Smooth muscle cell (in vitro differentiated cells): ENCODE results near the gene PRND. TPM values are rescaled to one million over a fixed set of nuclear protein-coding genes. Genes with fewer than 3 reads are reported as not detected.

Source experiments
- DNase-seq: peaks from one replicate; lab custom pipeline; 2025; ENCODE audit not compliant: unreplicated experiment; lab: John Stamatoyannopoulos, UW
- H2AFZ ChIP-seq: fragments of 200-600 bp; sonication (generic); 2 replicates; pipeline ENCODE4 v1.6.0; 2016; ENCODE audit warnings: antibody characterized with exemption, low read depth, mild to moderate bottlenecking
- H3F3A ChIP-seq: fragments of 200-600 bp; sonication (generic); 2 replicates; pipeline ENCODE4 v1.6.0; 2017; ENCODE audit warnings: antibody characterized with exemption, low read depth
- H3K27ac ChIP-seq: fragments of 200-600 bp; sonication (generic); 2 replicates; pipeline ENCODE4 v1.5.1; 2016; ENCODE audit warnings: low read depth, mild to moderate bottlenecking
- H3K27me3 ChIP-seq: fragments of 200-600 bp; sonication (generic); 2 replicates; pipeline ENCODE4 v1.6.1; 2016; ENCODE audit warnings: low read depth, mild to moderate bottlenecking
- H3K36me3 ChIP-seq: fragments of 200-600 bp; sonication (generic); 2 replicates; pipeline ENCODE4 v1.5.1; 2016; ENCODE audit warnings: low read depth
- H3K4me1 ChIP-seq: fragments of 200-600 bp; sonication (generic); 2 replicates; pipeline ENCODE4 v1.5.1; 2016; ENCODE audit warnings: low read depth
- H3K4me2 ChIP-seq: fragments of 200-600 bp; sonication (generic); 2 replicates; pipeline ENCODE4 v1.6.0; 2016; ENCODE audit warnings: mild to moderate bottlenecking
- H3K4me3 ChIP-seq: fragments of 200-600 bp; sonication (generic); 2 replicates; pipeline ENCODE4 v1.5.1; 2016; ENCODE audit warnings: mild to moderate bottlenecking
- H3K79me2 ChIP-seq: fragments of 200-600 bp; sonication (generic); 2 replicates; pipeline ENCODE4 v1.6.0; 2016; ENCODE audit warnings: low read depth, mild to moderate bottlenecking
- H3K9ac ChIP-seq: fragments of 200-600 bp; sonication (generic); 2 replicates; pipeline ENCODE4 v1.6.0; 2016; ENCODE audit warnings: low read depth
- H3K9me3 ChIP-seq: fragments of 200-600 bp; sonication (generic); replicated peaks from 2 replicates; pipeline ENCODE4 v1.5.1; 2016; ENCODE audit warnings: low read depth
- H4K20me1 ChIP-seq: fragments of 200-600 bp; sonication (generic); 2 replicates; pipeline ENCODE4 v1.6.0; 2016; ENCODE audit warnings: low read depth
- WGBS: methylation state at CpG from one replicate; pipeline ENCODE4 v1.1.7; 2016; ENCODE audit warnings: low lambda C conversion rate; 5-methylcytosine and 5-hydroxymethylcytosine counted together
- polyA plus RNA-seq: library from polyadenylated mRNA; unstranded; fragments of >200 nt; fragmentation: Nextera tagmentation; extraction: Ambion mirVana; gene quantifications from 2 replicates; pipeline ENCODE4 v1.2.1, GENCODE V29; 2016
- total RNA-seq: library from RNA; depleted of rRNA; stranded (reverse); fragments of >200 nt; gene quantifications from 2 replicates; pipeline ENCODE4 v1.2.3, GENCODE V29; 2014
- TF ChIP-seq, protein P1 (sequence below): fragments of 200-600 bp; sonication (generic); IDR thresholded peaks from 2 replicates; pipeline ENCODE4 v1.5.1; 2017; ENCODE audit warnings: borderline replicate concordance, mild to moderate bottlenecking, antibody characterized with exemption; ENCODE audit not compliant: insufficient read depth, poor library complexity, severe bottlenecking

PRND gene
- total and polyA plus RNA-seq, 2 experiments from 2014 or later = not detected

DNA sequence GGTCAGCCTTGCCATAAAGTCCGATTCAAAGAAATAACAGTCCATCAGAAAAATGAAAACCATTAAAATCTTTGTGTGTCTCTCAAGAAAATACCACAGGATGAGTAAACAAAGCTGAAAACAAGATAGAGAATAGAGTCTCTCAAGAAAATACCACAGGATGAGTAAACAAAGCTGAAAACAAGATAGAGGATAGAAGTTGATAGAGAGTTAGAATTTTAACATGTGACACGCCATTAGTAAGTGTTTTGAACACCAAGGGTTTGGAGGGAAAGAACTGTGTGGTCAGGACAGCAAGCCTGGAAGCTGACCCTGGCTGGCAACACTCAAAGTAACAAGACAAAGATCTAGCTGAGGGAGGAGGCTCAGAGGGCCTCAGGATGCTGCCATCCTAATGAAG is 43.9 kb upstream of the PRND start:
- TF ChIP-seq, protein P1, sequence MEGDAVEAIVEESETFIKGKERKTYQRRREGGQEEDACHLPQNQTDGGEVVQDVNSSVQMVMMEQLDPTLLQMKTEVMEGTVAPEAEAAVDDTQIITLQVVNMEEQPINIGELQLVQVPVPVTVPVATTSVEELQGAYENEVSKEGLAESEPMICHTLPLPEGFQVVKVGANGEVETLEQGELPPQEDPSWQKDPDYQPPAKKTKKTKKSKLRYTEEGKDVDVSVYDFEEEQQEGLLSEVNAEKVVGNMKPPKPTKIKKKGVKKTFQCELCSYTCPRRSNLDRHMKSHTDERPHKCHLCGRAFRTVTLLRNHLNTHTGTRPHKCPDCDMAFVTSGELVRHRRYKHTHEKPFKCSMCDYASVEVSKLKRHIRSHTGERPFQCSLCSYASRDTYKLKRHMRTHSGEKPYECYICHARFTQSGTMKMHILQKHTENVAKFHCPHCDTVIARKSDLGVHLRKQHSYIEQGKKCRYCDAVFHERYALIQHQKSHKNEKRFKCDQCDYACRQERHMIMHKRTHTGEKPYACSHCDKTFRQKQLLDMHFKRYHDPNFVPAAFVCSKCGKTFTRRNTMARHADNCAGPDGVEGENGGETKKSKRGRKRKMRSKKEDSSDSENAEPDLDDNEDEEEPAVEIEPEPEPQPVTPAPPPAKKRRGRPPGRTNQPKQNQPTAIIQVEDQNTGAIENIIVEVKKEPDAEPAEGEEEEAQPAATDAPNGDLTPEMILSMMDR = no peak
- Histone ChIP-seq H3K36me3 (no peaks in the 10 kb centered on the region), H3K4me3 (no peak overlapping the region), H3K4me2 (no peak overlapping the region), H2AFZ (no peak overlapping the region), H3K9ac (no peak overlapping the region), H3F3A (no peaks in the 10 kb centered on the region), H3K27me3 (no peaks in the 10 kb centered on the region), H3K79me2 (no peaks in the 10 kb centered on the region), H3K9me3 (no peaks in the 10 kb centered on the region), H4K20me1 (no peaks in the 10 kb centered on the region), H3K27ac (no peak overlapping the region), H3K4me1 (no peaks in the 10 kb centered on the region)
- no peak for DNase-seq
- WGBS = 90% methylated on average over 2 of the region's 2 CpGs

DNA sequence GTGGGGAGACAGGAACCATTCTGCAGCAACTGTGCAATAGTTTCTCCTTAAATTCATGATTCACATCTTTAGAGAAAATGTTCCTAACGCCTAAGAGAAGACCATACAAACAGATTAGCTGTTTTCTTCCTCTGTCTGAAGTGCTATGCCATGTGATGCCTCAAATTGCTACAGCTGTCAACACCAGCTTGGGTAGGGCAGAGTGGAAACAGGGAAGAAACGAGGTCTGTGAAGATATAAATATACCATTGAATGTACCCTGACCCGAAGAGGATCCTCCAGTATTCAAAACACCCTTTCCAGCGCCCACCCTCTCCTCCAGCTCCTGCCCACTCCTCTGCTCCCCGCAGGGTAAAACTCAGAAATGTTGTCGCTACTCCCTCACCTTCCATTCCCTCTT is 40.3 kb upstream of the PRND start:
- no peaks in the 10 kb centered on the region for H4K20me1 ChIP-seq
- no peaks in the 10 kb centered on the region for H3K36me3 ChIP-seq
- peaks cover 8% of the 10 kb centered on the region for H3F3A ChIP-seq
- H3K4me2 ChIP-seq = no peak overlapping the region
- H3K4me3 ChIP-seq = no peak overlapping the region
- no peak overlapping the region for H2AFZ ChIP-seq
- H3K79me2 ChIP-seq = no peaks in the 10 kb centered on the region
- 49% methylated on average over 6 of the region's 6 CpGs for WGBS
- no peak overlapping the region for H3K27ac ChIP-seq
- H3K27me3 ChIP-seq = no peaks in the 10 kb centered on the region
- no peak for DNase-seq
- no peak overlapping the region for H3K9ac ChIP-seq
- no peaks in the 10 kb centered on the region for H3K4me1 ChIP-seq
- TF ChIP-seq, protein P1 = no peak
- no peaks in the 10 kb centered on the region for H3K9me3 ChIP-seq

DNA sequence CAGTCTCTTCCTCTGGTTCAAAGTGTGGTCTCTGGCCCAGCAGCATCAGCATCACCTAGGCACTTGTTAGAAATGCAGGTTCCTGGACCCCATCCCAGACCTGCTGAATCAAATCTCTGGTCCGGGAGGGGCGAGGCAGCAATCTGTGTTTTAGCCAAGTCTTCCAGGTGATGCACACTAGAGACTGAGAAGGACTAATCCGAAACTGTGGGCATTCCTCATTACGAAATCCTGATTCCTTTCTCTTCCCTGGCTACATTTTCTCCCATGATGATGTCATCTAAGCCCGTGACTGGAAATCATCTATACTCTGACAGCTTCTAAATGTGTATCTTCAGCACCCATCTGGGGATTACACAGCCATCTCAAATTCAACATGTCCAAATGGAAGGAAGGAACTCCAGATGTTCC is 39.7 kb upstream of the PRND start:
- Histone ChIP-seq H3K4me3 (no peak overlapping the region), H3K9ac (no peak overlapping the region), H3K27ac (no peak overlapping the region), H4K20me1 (no peaks in the 10 kb centered on the region), H3K4me2 (no peak overlapping the region), H3K9me3 (no peaks in the 10 kb centered on the region), H3F3A (peaks cover 8% of the 10 kb centered on the region), H3K27me3 (no peaks in the 10 kb centered on the region), H3K79me2 (no peaks in the 10 kb centered on the region), H3K4me1 (no peaks in the 10 kb centered on the region), H2AFZ (no peak overlapping the region), H3K36me3 (no peaks in the 10 kb centered on the region)
- 65% methylated on average over 5 of the region's 5 CpGs for WGBS
- TF ChIP-seq, protein P1 = no peak
- no peak for DNase-seq

DNA sequence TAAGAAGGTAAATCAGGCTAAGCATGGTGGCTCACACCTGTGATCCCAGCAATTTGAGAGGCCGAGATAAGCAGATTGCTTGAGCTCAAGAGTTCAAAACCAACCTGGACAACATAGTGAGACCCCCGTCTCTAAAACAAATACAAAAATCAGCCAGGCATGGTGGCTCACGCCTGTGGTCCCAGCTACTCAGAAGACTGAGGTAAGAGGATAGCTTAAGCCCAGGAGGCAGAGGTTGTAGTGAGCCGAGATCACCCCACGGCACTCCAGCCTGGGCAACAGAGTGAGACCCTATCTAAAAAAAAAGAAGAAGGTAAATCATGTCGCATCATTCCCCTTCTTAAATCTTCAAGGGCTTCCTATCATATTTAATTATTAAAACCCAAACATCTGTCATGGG is 39.0 kb upstream of the PRND start:
- WGBS = 98% methylated on average over 6 of the region's 6 CpGs
- no peak for DNase-seq
- H3K27ac ChIP-seq = no peak overlapping the region

More for the DNA sequence above, 39.0 kb upstream of the PRND start:
- H4K20me1 ChIP-seq = peaks cover 5% of the 10 kb centered on the region
- H3K4me3 ChIP-seq = no peak overlapping the region
- H2AFZ ChIP-seq = no peak overlapping the region
- no peaks in the 10 kb centered on the region for H3K36me3 ChIP-seq
- TF ChIP-seq, protein P1 = no peak
- no peak overlapping the region for H3K9ac ChIP-seq
- peaks cover 4% of the 10 kb centered on the region for H3K4me1 ChIP-seq
- H3K9me3 ChIP-seq = no peaks in the 10 kb centered on the region
- peaks cover 5% of the 10 kb centered on the region for H3K79me2 ChIP-seq
- no peaks in the 10 kb centered on the region for H3K27me3 ChIP-seq
- H3F3A ChIP-seq = peaks cover 8% of the 10 kb centered on the region
- H3K4me2 ChIP-seq = no peak overlapping the region
